T-helper 1 cell (primary cell): ENCODE results near the gene CCM2L.

ENCODE experiments used
- DNase-seq, 5 donors: peaks; one replicate each; pipeline ENCODE4 v3.0.0-alpha.2; 2012 to 2020

The CCM2L gene

DNA sequence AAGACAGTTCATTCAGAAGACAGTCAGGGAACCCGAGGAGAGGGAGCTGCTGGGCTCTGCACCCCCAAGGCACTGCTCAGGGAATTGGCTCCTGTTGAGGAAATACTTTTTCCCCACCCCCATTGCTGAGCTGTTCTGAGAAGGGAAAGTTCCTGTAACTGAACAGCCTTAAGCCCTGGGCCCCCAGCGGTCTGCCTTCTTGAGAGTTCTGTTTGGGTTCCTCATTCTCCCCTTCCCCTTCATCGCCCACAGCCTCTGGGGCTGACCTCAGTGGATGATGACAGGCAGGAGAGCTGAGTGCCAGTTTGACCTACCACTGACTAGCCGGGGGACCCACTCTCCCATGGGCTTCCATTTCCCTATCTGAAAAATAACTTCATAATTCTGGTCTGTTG, 52.5 kb downstream of the CCM2L start:
- DNase-seq = no peak

DNA sequence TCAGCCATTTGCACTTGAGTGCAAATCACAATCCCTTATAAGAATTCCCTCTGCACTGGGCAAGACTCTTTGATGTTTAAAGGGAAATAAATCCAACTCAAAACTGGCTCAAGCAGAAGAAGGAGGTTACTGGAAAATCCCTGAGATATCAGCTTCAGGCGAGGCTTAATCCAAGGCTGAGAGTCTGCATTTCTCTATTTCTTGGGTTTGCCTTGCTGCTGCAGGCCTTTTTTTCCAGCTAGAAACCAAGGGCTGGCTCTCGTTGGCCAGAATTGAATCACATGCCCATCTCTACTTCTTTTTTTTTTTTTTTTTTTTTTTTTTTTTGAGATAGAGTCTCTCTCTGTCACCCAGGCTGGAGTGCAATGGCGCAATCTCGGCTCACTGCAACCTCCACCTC, 53.5 kb downstream of the CCM2L start:
- DNase-seq = no peak

DNA sequence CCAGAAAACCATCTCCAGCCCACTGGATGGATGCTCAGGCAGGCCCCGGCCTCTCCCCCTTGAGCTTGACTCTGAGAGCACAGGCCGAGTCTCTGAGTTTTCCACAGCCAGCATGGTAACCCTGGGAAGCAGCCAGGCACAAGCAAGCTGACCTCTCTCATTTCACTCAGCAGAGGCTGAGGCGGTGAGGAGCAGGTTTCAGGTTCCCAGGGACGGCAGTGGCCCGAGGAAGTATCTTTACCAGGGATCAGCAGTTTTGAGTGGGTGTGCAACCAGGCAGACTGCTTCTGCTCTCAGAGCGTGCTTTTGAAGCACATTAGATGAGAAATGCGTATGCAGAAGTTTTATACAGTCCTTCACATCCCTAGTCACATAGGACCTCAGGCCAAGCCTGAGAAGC, 54.4 kb downstream of the CCM2L start:
- no peak for DNase-seq

DNA sequence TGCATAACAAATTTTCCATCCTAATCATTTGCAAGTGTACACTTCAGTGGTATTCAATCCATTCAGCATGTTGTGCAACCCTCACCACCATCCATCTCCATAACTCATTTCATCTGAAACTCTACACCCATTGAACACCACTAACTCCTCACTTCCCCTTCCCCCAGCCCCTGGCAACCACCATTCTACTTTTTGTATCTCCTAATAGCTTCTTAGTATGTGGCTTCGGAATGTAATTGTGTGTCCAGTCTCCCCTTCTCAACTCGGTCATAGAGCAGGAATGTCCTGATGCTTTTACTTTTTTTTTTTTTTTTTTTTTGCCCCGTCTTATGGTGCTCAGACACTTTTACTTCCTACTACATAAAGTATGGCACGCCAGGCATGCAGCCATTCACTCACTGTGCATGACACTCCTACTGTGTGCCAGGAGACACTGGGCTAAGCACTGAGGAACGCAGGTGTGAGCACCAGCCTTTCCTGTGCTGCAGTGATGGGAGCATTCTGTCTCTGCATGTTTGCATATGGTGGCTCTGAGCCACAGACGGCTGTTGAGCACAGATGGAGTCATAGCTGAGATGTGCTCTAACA, 57.1 kb downstream of the CCM2L start:
- no peak for DNase-seq

DNA sequence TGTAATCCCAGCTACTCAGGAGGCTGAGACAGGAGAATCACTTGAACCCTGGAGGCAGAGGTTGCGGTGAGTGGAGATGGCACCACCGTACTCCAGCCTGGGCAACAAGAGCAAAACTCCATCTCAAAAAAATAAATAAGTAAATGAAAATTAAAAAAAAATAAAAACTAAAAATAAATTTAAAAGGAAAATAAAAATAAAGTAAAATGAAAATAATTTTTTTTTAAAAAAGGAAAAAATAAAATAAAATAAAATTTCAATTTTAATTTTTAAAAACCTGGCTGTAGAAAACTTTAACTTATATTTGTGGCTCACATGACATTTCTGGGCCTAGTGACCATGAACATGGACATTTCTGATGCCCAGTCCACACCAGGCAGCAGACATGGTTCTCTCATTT, 57.9 kb downstream of the CCM2L start:
- DNase-seq = no peak

DNA sequence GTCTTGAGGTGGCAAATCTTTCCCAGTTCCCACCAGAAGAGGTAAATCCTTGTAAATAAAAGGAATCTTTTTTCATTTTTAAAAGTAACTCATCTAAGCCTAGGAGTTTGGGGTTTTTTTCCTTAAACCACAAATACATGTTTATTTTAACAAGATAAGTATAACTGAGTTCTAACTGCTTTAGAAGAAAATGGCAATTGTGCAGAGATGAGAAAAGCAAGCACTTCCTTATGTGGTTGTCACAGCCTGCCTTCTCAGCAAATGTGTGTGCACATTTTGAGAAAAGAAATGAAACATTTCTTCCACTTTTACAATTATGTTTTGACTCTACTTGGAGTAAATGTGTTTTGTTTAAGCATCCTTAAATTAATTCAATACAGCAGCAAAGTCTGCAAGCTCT, 59.5 kb downstream of the CCM2L start:
- no peak for DNase-seq

DNA sequence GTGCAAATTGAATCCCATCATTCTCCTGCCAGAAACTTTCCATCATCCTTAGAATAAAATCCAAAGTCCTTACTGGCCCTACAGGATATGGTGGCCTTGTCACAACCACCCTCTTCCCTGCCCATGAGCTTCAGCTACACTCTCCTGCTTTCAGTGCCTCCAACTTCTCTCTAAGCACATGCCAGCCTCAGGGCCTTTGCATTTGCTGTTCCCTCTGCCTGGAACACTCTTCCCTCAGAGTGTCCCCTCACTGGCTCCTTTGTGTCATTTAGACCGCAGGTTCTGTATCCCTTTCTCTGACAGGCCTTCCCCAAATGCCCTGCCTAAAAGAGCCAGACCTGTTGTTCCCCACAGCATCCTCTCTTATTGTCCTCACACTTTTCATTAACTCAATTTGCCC, 60.0 kb downstream of the CCM2L start:
- no peak for DNase-seq

DNA sequence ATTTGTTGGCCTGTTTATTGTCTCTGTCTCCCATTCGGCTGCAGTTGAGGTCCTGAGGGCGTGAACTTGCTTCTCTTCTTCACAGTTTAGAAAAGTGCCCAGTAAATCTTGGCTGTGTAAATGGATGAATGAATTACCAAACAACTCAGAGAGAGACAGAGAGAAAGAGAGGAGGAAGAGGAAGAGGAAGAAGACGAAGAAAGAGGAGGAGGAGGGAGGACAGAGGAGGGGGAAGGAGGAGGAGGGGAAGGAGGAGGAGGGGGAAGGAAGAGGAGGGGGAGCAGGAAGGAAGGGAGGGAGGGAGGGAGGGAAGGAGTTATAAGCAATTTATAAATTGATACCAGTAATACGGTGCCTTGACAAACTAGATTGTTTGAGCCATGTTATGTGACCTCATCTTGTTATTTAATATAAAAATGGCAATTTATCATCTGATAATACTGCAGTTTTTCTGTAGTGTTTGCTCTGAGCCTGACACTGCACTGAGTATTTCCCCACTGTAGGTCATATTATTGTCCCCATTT, 60.5 kb downstream of the CCM2L start:
- DNase-seq = no peak

DNA sequence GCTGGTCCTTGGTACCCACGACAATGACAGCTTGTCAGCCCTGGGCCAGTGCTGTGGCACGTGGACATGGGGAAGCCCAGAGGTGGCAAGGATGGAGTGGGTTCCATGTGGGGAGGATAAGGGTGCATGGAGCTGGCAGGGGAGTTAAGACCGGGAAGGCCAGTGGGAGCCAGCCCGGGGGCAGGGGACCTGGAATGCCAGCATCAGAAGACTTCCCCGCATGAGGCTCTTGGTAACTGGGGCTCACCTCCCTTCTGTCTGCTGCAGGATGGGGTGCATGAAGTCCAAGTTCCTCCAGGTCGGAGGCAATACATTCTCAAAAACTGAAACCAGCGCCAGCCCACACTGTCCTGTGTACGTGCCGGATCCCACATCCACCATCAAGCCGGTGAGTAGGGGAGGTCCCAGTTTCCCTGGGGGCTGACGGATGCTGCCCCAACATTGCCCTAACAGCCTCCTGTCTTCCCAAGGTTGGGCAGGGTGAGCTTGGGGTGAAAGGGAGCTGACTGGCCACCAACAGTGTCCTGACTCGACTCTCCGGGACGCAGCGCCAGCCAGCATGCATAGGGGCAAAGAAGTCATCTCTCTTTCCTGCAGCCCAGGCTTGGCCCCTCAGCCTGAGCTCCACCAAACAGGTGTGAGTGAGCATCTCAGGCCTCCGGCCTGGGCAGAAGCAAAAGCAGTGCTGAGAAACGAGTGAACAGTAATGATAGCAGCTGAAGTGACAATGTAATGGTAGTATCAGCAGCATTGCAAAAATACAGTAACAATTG, 61.3 kb downstream of the CCM2L start:
- no peak for DNase-seq

DNA sequence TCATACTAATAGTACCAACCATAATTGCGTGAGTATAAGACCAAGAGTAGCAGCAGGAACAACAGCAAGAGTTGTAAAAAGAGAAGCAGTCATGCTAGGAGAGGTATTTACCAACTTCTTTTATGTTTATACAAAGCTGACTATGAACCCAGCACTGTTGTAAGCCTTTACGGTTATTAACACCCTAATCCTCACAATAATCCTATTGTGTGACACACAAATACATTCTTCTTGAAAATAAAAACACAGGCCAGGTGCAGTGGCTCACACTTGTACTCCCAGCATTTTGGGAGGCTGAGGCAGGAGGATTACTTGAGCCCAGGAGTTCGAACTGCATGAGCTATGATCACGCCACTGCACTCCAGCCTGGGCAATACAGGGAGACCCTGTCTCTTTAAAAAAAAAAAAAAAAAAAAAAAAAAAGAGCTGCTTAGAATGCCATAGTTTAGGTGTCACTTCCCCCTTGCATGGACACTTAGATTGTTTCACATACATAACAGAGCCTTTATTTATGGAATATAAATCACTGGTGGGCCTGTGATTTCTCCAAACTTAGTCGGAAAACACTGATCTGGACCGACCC, 62.0 kb downstream of the CCM2L start:
- no peak for DNase-seq

DNA sequence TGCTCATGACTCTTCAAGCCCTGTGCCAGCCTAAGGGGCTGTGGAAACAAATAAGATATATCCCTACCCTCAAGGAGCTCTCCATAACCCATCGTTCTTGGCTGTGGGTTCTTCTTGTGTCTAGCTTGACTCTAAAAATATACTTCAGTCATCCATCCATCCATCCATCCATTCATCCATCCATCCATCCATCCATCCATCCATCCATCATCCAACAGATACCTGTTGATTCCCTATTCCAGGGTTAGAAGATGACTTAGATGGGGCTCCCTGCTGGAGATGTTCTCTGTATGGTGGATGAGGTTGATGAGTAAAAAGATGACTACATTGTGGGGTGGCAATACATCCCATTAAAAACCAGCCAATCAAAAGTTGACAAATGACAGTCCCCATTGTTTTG, 65.3 kb downstream of the CCM2L start:
- DNase-seq = no peak

DNA sequence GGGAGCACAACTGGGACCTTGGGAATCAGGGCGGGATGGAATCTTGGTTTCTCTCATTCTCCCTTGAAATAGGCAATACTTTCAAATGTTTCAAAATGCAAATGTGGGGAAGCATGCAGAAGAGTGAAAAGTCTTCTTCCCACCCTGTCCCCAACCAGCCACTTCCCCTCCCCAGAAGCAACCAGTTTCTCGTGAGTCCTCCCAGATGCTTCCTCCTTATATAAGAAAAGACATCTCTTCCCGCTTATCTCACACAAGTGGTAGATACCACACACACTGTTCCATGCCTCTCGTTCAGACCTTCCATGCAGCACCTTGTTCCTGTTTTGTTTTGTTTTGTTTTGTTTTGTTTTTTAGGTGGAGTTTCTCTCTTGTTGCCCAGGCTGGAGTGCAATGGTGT, 67.0 kb downstream of the CCM2L start:
- DNase-seq = no peak

DNA sequence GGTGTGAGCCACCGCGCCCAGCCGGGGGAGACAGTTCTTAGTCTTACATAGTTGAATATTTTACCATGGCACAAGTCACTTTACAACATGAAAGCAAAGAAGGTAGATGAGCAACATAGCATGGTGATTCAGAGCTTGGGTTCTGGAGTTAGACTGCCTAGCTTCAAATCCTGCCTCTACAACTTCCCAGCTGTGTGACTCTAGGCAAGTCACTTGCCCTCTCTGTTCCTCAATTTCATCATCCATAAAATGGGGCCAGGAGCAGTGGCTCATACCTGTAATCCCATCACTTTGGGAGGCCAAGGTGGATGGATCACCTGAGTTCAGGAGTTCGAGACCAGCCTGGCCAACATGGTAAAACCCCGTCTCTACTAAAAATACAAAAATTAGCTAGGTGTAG, 68.1 kb downstream of the CCM2L start:
- no peak for DNase-seq

DNA sequence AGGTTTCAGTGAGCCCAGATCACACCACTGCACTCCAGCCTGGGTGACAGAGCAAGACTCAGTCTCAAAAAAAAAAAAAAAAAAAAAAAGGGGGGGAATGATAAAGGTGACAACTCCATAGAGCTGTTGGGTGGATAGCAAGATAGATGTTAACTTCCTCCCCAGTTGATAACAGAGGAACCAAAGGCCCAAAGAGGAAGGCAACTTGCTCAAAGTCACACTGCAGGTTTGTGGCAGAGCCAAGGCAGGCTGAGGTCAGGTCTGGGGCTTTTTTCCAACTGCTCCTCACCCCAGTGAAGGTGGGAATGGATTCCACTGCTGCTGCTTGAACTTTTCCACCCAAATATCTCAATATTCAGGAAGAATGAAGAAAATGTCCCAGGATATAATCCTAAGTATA, 68.6 kb downstream of the CCM2L start:
- no peak for DNase-seq

DNA sequence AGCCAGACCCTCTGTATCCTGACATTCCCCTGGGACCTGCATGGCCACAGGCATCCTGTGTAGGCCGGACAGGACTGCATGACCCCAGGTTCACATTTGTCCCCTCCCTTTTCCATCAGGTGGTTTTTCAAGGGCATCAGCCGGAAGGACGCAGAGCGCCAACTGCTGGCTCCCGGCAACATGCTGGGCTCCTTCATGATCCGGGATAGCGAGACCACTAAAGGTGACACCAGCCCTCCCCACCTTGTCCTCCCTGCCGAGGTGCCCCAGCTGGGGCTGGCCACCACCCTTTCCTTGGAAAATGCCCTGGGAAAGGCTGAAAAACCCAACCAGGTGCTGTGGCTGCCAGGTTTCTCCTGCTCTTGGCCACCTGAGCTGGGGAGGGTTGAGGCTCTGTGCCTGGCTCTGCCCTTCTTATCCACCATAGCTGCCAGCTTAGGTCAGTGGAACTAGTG, 69.4 kb downstream of the CCM2L start:
- no peak for DNase-seq

DNA sequence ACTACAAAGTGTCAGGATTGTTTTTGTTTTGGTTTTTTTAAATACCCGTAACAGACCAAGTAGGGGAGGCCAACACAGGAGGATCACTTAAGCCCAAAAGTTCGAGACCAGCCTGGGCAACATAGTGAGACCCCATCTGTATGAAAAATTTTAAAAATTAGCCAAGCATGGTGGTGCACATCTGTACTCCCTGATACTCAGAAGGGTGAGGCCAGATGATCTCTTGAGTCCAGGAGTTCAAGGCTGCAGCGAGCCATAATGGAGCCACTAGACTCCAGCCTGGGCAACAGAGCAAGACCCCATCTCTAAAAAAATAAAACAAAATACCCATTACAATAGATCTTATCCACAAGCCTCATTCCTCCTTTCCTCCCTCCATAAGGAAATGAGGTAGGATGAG, 70.5 kb downstream of the CCM2L start:
- DNase-seq = no peak
